Spleen (tissue), 7 donors: ENCODE measurements around the gene SMIM1.

ENCODE experiments used
- POLR2A ChIP-seq, 3 donors: fragments of 450-650 bp; IDR thresholded peaks; one replicate each; pipeline ENCODE4 v1.5.1; 2017; ENCODE audit warnings: antibody characterized with exemption in 3 of 3, mild to moderate bottlenecking in 1 of 3
- POLR2AphosphoS5 ChIP-seq, 3 donors: sonication (generic); formaldehyde crosslinking; IDR thresholded peaks; one replicate each; pipeline ENCODE4 v1.5.1; 2017; ENCODE audit warnings: antibody characterized with exemption in 3 of 3
- TF ChIP-seq, protein P1 (sequence below), 11 experiments: fragments of 200-600 bp in 7 of 11; fragments of 450-650 bp in 4 of 11; sonication (generic) in 4 of 11; IDR thresholded peaks in 8 of 11; conservative IDR thresholded peaks in 3 of 11; 1 replicate in 7 of 11; 2 replicates in 4 of 11; pipeline versions ENCODE4 v1.4.0 to v1.8.0; 2016 to 2021; ENCODE audit warnings: antibody characterized with exemption in 11 of 11, inconsistent platforms in 4 of 11, mild to moderate bottlenecking in 1 of 11
- donor health status: DM: no; HTN: no; CAD: no; lungs with moderate emphysema.
- donor health status: DM: no; HTN: no; CAD: no.
- donor health status: DM: no; HTN: no; CAD: no.

DNA sequence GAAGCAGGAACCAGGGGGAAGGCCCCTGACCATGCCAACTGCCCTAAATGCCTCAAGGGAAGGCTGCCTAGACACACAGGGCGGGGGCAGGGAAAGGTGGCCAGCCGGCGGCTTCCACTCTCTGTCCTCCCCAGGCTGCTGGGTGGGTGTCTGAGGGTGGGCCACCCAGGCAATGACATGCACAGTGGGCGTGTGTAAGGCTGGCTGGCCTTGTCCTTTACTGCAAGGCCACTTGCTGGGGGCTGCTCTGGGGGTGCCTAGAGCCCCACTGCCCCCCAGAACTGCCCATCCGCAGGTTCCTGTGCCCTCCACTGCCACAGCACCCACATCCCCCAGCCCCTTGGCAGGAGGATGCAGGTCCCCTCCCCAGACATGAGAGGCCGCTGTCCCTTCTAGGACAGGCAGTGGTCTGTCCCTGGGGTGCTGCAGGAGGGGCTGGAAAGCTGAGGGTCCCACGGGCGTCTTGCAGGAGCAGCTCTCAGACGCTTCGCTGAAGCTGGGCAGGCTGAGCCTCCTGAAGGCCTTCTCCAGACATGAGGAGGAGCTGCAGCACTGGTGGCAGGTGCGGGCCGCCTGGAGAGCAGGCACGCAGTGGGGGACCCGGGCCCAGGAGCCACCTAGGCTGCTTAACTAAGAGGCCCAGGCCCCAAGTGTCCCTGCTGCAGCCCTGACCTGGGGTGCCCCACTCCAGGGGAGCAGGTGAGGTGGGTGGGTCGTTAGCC, 10.2 kb upstream of the SMIM1 start:
- TF ChIP-seq, protein P1, sequence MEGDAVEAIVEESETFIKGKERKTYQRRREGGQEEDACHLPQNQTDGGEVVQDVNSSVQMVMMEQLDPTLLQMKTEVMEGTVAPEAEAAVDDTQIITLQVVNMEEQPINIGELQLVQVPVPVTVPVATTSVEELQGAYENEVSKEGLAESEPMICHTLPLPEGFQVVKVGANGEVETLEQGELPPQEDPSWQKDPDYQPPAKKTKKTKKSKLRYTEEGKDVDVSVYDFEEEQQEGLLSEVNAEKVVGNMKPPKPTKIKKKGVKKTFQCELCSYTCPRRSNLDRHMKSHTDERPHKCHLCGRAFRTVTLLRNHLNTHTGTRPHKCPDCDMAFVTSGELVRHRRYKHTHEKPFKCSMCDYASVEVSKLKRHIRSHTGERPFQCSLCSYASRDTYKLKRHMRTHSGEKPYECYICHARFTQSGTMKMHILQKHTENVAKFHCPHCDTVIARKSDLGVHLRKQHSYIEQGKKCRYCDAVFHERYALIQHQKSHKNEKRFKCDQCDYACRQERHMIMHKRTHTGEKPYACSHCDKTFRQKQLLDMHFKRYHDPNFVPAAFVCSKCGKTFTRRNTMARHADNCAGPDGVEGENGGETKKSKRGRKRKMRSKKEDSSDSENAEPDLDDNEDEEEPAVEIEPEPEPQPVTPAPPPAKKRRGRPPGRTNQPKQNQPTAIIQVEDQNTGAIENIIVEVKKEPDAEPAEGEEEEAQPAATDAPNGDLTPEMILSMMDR (IDR thresholded peaks at IDR 0.05 in 8 of 11, conservative IDR thresholded peaks at IDR 0.05 in 3 of 11) = no peak
- TF ChIP-seq POLR2A (IDR thresholded peaks at IDR 0.05) (no peak), POLR2AphosphoS5 (IDR thresholded peaks at IDR 0.05) (no peak)
